WERI-Rb-1 (cell line): ENCODE measurements around the gene NAIF1.

ENCODE experiments used
- DNase-seq: peaks from one replicate; pipeline ENCODE4 v3.0.0-alpha.2; 2020
- H3K27ac ChIP-seq: fragments of 250-450 bp; sonication (Bioruptor Pico); 2 replicates; pipeline ENCODE4 v1.5.1; 2020; ENCODE audit warnings: mild to moderate bottlenecking, moderate library complexity
- H3K27me3 ChIP-seq: fragments of 250-450 bp; sonication (Bioruptor Pico); 2 replicates; pipeline ENCODE4 v1.5.1; 2021; ENCODE audit warnings: mild to moderate bottlenecking, low read depth, moderate library complexity; ENCODE audit not compliant: insufficient read depth, severe bottlenecking
- H3K36me3 ChIP-seq: fragments of 250-450 bp; sonication (Bioruptor Pico); 2 replicates; pipeline ENCODE4 v1.5.1; 2020; ENCODE audit warnings: mild to moderate bottlenecking, moderate library complexity
- H3K4me3 ChIP-seq: 2 replicates; pipeline ENCODE4 v1.5.1; 2011; ENCODE audit warnings: low read depth, mild to moderate bottlenecking, control low read depth, low read length
- H3K9me3 ChIP-seq: fragments of 250-450 bp; sonication (Bioruptor Pico); 2 replicates; pipeline ENCODE4 v1.5.1; 2021; ENCODE audit warnings: mild to moderate bottlenecking, moderate library complexity; ENCODE audit not compliant: severe bottlenecking
- TF ChIP-seq, protein P1 (sequence below): IDR thresholded peaks from 2 replicates; pipeline ENCODE4 v1.5.1; 2011; ENCODE audit warnings: low read depth, mild to moderate bottlenecking, control low read depth, inconsistent platforms, low read length

NAIF1 gene

DNA sequence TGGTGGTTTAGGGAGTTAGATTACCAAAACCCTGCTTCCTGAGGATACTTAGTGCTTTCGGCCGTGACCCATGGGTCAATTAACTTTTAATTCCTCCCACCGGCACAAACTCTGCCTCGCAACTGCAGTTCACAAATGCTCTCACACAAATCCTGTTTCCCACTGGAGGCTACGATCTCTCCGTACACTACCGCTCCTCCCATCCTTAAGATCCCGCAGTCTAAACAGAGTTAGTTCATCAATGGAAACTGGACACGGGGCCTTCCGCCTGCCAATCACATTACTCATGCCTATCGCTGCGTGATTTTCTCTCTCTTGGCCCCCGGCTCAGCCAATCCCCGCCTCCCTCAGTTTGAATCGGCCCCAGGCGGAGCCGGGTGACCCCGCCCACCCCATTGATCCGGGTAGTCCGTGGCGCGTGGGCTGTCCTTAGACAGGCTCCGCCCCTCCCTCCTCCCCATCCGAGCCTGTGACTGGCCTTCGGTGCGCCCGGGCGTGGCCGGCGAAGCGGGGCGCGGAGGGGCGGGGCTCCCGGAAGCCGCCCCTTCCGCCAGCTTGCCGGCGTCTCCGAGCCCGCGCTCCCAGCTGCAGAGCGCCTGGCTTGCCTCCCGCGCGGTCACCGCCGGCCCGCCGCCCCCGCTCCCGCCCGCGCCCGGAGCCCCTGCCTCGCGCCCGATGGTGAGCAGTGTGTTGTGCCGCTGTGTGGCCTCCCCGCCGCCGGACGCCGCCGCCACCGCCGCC is 695 bp upstream of the NAIF1 start, which contains the start of gene SLC25A25:
Gene SLC25A25 (plus strand): TSS at position 588 of the 741 bp plus-strand sequence. CDS start 88 bp downstream, at position 676.
- TF ChIP-seq, protein P1, sequence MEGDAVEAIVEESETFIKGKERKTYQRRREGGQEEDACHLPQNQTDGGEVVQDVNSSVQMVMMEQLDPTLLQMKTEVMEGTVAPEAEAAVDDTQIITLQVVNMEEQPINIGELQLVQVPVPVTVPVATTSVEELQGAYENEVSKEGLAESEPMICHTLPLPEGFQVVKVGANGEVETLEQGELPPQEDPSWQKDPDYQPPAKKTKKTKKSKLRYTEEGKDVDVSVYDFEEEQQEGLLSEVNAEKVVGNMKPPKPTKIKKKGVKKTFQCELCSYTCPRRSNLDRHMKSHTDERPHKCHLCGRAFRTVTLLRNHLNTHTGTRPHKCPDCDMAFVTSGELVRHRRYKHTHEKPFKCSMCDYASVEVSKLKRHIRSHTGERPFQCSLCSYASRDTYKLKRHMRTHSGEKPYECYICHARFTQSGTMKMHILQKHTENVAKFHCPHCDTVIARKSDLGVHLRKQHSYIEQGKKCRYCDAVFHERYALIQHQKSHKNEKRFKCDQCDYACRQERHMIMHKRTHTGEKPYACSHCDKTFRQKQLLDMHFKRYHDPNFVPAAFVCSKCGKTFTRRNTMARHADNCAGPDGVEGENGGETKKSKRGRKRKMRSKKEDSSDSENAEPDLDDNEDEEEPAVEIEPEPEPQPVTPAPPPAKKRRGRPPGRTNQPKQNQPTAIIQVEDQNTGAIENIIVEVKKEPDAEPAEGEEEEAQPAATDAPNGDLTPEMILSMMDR: no peak
- no peaks in the 10 kb centered on the region for H3K9me3 ChIP-seq
- DNase-seq: peak; percentile 100
- H3K4me3 ChIP-seq: peak within 1 kb of the TSS; percentile 92
- peak within 1 kb of the TSS; percentile 98 for H3K27ac ChIP-seq
- H3K36me3 ChIP-seq: no peaks in the 10 kb centered on the region; the same call in none of the 2 replicates
- H3K27me3 ChIP-seq: no peaks in the 10 kb centered on the region

DNA sequence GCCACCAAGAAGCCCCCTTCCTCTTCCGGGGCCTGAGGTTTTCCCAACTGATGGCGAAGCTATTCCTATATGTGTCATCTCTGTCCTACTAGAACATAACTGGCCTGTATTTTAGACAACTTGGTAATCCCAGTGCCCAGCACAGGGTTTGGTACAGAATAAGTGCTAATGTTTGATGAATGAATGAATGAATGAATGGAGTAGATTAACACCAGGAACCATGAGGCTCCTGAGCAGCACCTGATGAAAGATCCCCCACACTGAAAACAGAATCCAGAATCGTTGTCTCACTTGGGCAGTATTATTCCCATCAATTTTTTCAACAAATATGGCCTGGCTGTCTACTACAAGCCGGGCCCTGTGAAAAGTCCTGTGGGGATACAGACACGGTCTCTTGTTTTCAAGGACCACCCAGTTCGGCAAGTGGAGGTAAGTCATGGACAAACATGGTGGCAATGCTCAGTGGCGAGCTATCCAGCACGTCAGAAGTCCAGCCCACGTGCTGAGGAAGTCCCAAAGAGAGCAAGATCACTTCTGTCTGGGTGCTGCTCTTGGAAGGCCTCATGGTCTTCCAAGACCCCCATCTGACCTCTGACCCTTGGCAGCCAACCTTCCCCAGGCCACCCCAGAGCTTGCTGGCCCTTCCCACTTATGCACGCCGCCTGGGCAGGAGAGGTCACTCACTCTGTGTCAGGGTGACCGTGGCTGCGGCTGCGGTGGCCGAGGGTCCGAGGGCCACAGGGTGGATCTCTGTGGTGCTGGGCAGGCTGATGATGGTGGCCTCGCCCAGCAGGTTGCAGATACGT is 1.0 kb downstream of the NAIF1 start:
- Histone ChIP-seq H3K27ac (peak overlapping the region; percentile 74), H3K4me3 (no peak overlapping the region), H3K36me3 (no peaks in the 10 kb centered on the region; the same call in none of the 2 replicates), H3K27me3 (no peaks in the 10 kb centered on the region), H3K9me3 (no peaks in the 10 kb centered on the region)
- TF ChIP-seq, protein P1: no peak
- no peak for DNase-seq

GRCh38 chr9:128062846-128063831 is 4.0 kb downstream of the NAIF1 start:
- Histone ChIP-seq H3K9me3 (no peaks in the 10 kb centered on the region), H3K36me3 (no peaks in the 10 kb centered on the region; the same call in 1 of the 2 replicates), H3K27me3 (no peaks in the 10 kb centered on the region), H3K4me3 (no peak overlapping the region), H3K27ac (no peak overlapping the region)
- TF ChIP-seq, protein P1: no peak
- DNase-seq: no peak

DNA sequence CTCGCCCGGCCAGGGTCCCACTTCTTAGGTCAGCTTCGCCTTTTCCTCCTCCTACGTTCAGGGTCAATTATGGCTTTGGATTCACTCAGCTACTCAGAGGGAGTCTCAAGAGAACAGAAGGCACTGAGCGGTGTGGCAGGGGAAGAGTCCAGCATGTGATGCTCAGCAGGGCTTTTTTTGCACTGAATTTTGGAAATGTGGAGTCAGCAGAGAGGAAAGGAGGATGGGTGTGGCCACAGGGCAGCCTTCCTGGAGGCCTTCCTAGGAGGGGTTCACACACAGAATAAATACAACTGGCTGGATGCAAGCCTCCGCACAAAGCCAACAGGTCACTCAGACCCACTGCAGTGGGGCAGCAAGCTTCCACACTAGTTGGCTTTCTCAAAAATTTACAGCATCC is 4.8 kb downstream of the NAIF1 start:
- Histone ChIP-seq H3K36me3 (no peaks in the 10 kb centered on the region; the same call in 1 of the 2 replicates), H3K27me3 (no peaks in the 10 kb centered on the region), H3K27ac (no peak overlapping the region), H3K4me3 (no peak overlapping the region), H3K9me3 (no peaks in the 10 kb centered on the region)
- DNase-seq: no peak
- TF ChIP-seq, protein P1: no peak

DNA sequence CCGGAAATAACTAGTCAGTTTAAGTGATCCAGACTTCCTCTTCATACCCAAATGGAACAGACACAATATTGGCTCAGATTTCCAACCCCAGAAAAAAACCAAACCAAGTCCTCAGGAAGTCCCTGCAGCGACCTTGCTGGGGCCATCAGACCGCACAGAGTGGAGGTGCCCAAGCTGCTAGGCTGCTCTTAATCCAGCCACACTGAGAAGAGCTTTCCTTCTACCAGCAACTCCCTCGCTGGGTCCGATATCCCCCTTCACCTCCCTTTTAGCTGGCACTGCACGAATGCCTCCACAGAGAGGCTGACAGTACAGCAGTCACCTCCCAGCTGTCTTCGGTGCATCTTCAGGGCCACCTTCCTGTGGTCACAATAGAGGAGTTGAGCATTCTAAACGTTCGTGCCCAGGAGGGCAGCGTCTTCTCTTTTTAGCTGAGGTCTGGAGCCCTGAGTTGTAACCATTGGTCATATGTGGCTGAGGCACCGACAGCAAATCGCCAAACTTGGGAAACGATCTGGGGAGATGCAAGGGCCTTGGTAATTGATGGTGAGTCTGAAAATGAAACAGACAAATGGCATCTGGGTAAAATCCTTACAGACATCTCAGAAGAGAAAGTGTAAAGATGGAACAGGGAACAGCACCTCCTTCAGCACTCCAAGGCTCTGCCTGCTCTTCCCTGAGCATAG is 5.7 kb downstream of the NAIF1 start:
- no peaks in the 10 kb centered on the region for H3K27me3 ChIP-seq
- no peak overlapping the region for H3K4me3 ChIP-seq
- H3K9me3 ChIP-seq: no peaks in the 10 kb centered on the region
- H3K27ac ChIP-seq: no peak overlapping the region
- peak; percentile 42 for DNase-seq
- H3K36me3 ChIP-seq: no peaks in the 10 kb centered on the region; the same call in 1 of the 2 replicates
- TF ChIP-seq, protein P1: no peak
